GM11168 (cell line): ENCODE data around the gene LRMDA.

Experiments
- in situ Hi-C: fragments of 300-500 bp; cut with MboI; formaldehyde crosslinking; loops from one replicate; pipeline ENCODE4 v1.12.0; 2022; ENCODE audit warnings: low sequenced_read_pairs; ENCODE audit not compliant: unreplicated experiment

LRMDA gene

GRCh38 chr10:75950307-75950706 is 518.9 kb downstream of the LRMDA start:
- in situ Hi-C loops = no loop called here

- in situ Hi-C loops = no loop called here
These were observed 519.7 kb downstream of the LRMDA start for GRCh38 chr10:75950997-75951589.

- in situ Hi-C loops = no loop called here
These were observed 520.2 kb downstream of the LRMDA start for GRCh38 chr10:75951627-75952026.

GRCh38 chr10:75952093-75952492 is 520.7 kb downstream of the LRMDA start:
- in situ Hi-C loops = no loop called here

GRCh38 chr10:75954486-75954885 is 523.1 kb downstream of the LRMDA start:
- in situ Hi-C loops = no loop called here

GRCh38 chr10:75955973-75956502 is 524.6 kb downstream of the LRMDA start:
- in situ Hi-C loops = no loop called here

- in situ Hi-C loops = no loop called here
These were observed 525.2 kb downstream of the LRMDA start for GRCh38 chr10:75956624-75957023.

GRCh38 chr10:75957314-75958120 is 526.1 kb downstream of the LRMDA start:
- in situ Hi-C loops = no loop called here

- in situ Hi-C loops = no loop called here
These were observed 527.8 kb downstream of the LRMDA start for GRCh38 chr10:75959209-75959608.

- in situ Hi-C loops = no loop called here
These were observed 528.5 kb downstream of the LRMDA start for GRCh38 chr10:75959912-75960311.

GRCh38 chr10:75962395-75963061 is 531.1 kb downstream of the LRMDA start:
- in situ Hi-C loops = no loop called here

- in situ Hi-C loops = no loop called here
These were observed 536.1 kb downstream of the LRMDA start for GRCh38 chr10:75967491-75967890.

GRCh38 chr10:75969031-75969430 is 537.6 kb downstream of the LRMDA start:
- in situ Hi-C loops = no loop called here

- in situ Hi-C loops = no loop called here
These were observed 540.2 kb downstream of the LRMDA start for GRCh38 chr10:75971402-75972211.

- in situ Hi-C loops = no loop called here
These were observed 541.3 kb downstream of the LRMDA start for GRCh38 chr10:75972491-75973276.

- in situ Hi-C loops = no loop called here
These were observed 542.7 kb downstream of the LRMDA start for GRCh38 chr10:75974080-75974479.

- in situ Hi-C loops = no loop called here
These were observed 545.3 kb downstream of the LRMDA start for GRCh38 chr10:75976681-75977080.

- in situ Hi-C loops = no loop called here
These were observed 545.7 kb downstream of the LRMDA start for GRCh38 chr10:75977139-75977538.

- in situ Hi-C loops = no loop called here
These were observed 546.8 kb downstream of the LRMDA start for GRCh38 chr10:75978213-75978612.
